ENCODE data around the gene STK33. TPM values are rescaled to one million over a fixed set of nuclear protein-coding genes. Genes with fewer than 3 reads are reported as not detected.
A peak's percentile ranks its signal among the peaks of the same experiment; 100 is the strongest.

Gene STK33
- total RNA-seq, 1 experiment from 2014 or later = 5.8 TPM

DNA sequence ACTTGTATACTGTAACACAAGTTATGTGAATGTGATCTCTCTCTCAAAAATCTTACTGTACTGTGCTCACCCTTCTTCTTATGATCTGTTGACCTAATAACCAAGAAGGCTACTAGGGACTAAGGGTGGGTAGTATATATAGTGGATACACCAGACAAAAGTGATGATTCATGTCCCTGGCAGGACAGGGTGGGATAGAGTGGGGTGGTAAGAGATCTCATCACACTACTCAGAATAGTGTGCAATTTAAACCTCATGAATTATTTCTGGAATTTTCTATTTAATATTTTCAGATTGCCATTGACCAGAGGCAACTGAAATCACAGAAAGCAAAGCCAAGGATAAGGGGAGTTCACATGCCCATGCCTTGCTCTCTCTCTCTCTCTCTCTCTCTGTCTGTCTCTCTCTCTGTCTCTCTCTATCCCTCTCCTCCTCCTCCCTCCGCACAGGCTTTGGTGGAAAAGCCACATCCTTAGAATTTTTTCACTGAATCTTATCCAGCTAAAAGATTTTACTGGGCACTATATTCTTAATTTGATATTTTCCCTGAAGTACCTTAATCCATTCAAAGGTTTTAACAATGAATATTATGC, 12.0 kb upstream of the STK33 start:
- H3K4me2 ChIP-seq = no peak overlapping the region
- H3K27ac ChIP-seq = no peak overlapping the region

DNA sequence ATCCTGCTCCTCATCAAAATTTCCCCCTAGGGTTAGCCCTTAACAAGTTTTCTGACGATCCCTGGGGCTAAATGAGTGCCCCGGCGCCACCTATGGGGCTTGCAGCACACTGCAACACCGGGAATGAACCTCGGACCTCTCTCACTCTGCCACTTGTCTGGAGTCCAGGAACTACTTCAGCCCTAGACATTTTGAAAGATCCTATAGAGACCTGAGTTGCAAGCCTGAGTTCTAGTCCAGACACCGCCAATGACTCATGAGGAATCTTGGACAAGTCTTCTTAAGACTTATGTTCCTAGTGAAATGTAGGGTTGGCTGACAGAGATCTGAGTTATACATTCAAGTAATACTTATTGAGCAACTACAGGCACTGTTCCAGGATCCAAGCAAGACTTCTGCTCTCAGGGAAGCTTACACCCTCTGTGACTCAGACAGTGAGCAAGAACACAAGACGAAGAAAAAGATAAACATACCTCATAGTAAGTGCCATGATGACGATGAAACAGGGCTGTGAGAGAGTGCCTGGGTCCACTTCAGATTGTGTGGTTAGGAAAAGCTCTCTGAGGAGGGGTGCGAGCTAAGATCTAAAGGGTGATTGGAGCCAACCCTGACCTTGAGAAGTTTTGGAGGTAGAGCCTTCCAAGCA, 10.2 kb upstream of the STK33 start:
- ChIA-PET POLR2A (ENCODE audit: unreplicated experiment) (no interaction called here), CTCF (no interaction called here)
- Histone ChIP-seq H3K36me3 (ENCODE audit: low read depth) (no peaks in the 10 kb centered on the region), H3K27ac (0 out of 2 replicates have a peak overlapping the region, but pooled peaks have one; percentile 25), H3K27me3 (ENCODE audit: insufficient read depth, low read depth) (no peaks in the 10 kb centered on the region), H3K4me2 (peak overlapping the region; percentile 39), H4K20me1 (ENCODE audit: insufficient read depth) (no peaks in the 10 kb centered on the region), H3K4me3 (no peak overlapping the region), H3K4me1 (replicated peaks; ENCODE audit: insufficient read depth) (peaks cover 12% of the 10 kb centered on the region; the same call in 1 of the 2 replicates), H2AFZ (no peak overlapping the region), H3K79me2 (ENCODE audit: low read depth) (no peaks in the 10 kb centered on the region), H3F3A (ENCODE audit: insufficient read depth, low read depth) (peaks cover 10% of the 10 kb centered on the region; the same call in 1 of the 2 replicates), H3K9me2 (ENCODE audit: insufficient read depth) (no peaks in the 10 kb centered on the region), H3K9me3 (ENCODE audit: insufficient read depth, low read depth) (no peaks in the 10 kb centered on the region)
- TF ChIP-seq, protein P1, sequence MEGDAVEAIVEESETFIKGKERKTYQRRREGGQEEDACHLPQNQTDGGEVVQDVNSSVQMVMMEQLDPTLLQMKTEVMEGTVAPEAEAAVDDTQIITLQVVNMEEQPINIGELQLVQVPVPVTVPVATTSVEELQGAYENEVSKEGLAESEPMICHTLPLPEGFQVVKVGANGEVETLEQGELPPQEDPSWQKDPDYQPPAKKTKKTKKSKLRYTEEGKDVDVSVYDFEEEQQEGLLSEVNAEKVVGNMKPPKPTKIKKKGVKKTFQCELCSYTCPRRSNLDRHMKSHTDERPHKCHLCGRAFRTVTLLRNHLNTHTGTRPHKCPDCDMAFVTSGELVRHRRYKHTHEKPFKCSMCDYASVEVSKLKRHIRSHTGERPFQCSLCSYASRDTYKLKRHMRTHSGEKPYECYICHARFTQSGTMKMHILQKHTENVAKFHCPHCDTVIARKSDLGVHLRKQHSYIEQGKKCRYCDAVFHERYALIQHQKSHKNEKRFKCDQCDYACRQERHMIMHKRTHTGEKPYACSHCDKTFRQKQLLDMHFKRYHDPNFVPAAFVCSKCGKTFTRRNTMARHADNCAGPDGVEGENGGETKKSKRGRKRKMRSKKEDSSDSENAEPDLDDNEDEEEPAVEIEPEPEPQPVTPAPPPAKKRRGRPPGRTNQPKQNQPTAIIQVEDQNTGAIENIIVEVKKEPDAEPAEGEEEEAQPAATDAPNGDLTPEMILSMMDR (conservative IDR thresholded peaks at IDR 0.05) = peak; percentile 57; the same call in 1 of the 2 replicates
- no peak for TF ChIP-seq EZH2 (IDR thresholded peaks at IDR 0.05; ENCODE audit: low read depth)
- intact Hi-C loops (cut with micrococcal nuclease; ENCODE audit: unreplicated experiment) = no loop called here
- DNase-seq = peak; percentile 33 to 92
- BruUV-seq (replicated peaks) = no TSS peak

More for the DNA sequence above, 12.0 kb upstream of the STK33 start:
- BruUV-seq (replicated peaks) = no TSS peak
- H3K9me3 ChIP-seq (ENCODE audit: insufficient read depth, low read depth) = no peaks in the 10 kb centered on the region
- no peak overlapping the region for H3K4me3 ChIP-seq
- no peaks in the 10 kb centered on the region for H3K79me2 ChIP-seq (ENCODE audit: low read depth)
- H3K9me2 ChIP-seq (ENCODE audit: insufficient read depth) = no peaks in the 10 kb centered on the region
- no peak for DNase-seq
- ChIA-PET CTCF (no interaction called here), POLR2A (ENCODE audit: unreplicated experiment) (no interaction called here)
- peaks cover 12% of the 10 kb centered on the region; the same call in 1 of the 2 replicates for H3K4me1 ChIP-seq (replicated peaks; ENCODE audit: insufficient read depth)
- TF ChIP-seq, protein P1 (conservative IDR thresholded peaks at IDR 0.05) = no peak
- TF ChIP-seq EZH2 (IDR thresholded peaks at IDR 0.05; ENCODE audit: low read depth) = no peak
- H3F3A ChIP-seq (ENCODE audit: insufficient read depth, low read depth) = peaks cover 10% of the 10 kb centered on the region; the same call in 1 of the 2 replicates
- H2AFZ ChIP-seq = no peak overlapping the region
- intact Hi-C loops (cut with micrococcal nuclease; ENCODE audit: unreplicated experiment) = no loop called here
- H4K20me1 ChIP-seq (ENCODE audit: insufficient read depth) = no peaks in the 10 kb centered on the region
- H3K27me3 ChIP-seq (ENCODE audit: insufficient read depth, low read depth) = no peaks in the 10 kb centered on the region
- no peaks in the 10 kb centered on the region for H3K36me3 ChIP-seq (ENCODE audit: low read depth)

DNA sequence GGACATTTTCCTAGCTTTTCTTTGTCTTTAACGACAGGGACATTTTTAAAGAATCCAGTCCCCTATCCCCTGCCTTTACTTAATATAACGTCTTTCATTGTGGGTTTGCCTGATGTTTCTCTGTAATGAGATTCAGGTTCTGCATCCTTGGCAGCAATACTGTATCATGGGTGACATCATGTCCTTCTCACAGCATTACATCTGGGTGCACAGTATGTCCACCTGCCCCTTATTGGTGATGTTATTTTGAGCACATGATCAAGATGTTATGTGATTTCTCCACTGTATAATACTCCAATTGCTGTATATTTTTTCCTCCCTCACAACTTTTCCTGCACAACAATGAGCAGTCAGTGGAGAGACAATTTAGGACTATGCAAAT, 9.7 kb upstream of the STK33 start:
- Histone ChIP-seq H3K4me2 (peak overlapping the region; percentile 39), H3K9me3 (ENCODE audit: insufficient read depth, low read depth) (no peaks in the 10 kb centered on the region), H3K27me3 (ENCODE audit: insufficient read depth, low read depth) (no peaks in the 10 kb centered on the region), H3F3A (ENCODE audit: insufficient read depth, low read depth) (peaks cover 10% of the 10 kb centered on the region; the same call in 1 of the 2 replicates), H3K4me1 (replicated peaks; ENCODE audit: insufficient read depth) (peaks cover 12% of the 10 kb centered on the region; the same call in 1 of the 2 replicates), H3K79me2 (ENCODE audit: low read depth) (no peaks in the 10 kb centered on the region), H3K4me3 (no peak overlapping the region), H4K20me1 (ENCODE audit: insufficient read depth) (no peaks in the 10 kb centered on the region), H3K36me3 (ENCODE audit: low read depth) (no peaks in the 10 kb centered on the region), H2AFZ (no peak overlapping the region), H3K9me2 (ENCODE audit: insufficient read depth) (no peaks in the 10 kb centered on the region), H3K27ac (0 out of 2 replicates have a peak overlapping the region, but pooled peaks have one; percentile 25)
- ChIA-PET CTCF (no interaction called here), POLR2A (ENCODE audit: unreplicated experiment) (no interaction called here)
- no TSS peak for BruUV-seq (replicated peaks)
- no peak for TF ChIP-seq EZH2 (IDR thresholded peaks at IDR 0.05; ENCODE audit: low read depth)
- TF ChIP-seq, protein P1 (conservative IDR thresholded peaks at IDR 0.05) = no peak
- intact Hi-C loops (cut with micrococcal nuclease; ENCODE audit: unreplicated experiment) = no loop called here
- no peak for DNase-seq
